Cortex of kidney (tissue), 1 donor: ENCODE data around the gene ABHD17A.

ENCODE experiments used
- DNase-seq: peaks from one replicate; lab custom pipeline; 2025; lab: John Stamatoyannopoulos, UW

ABHD17A gene

GRCh38 chr19:1853295-1854038, 31.8 kb downstream of the ABHD17A start:
- no peak for DNase-seq

- no peak for DNase-seq
These were observed 32.6 kb downstream of the ABHD17A start for GRCh38 chr19:1852581-1853128.

- DNase-seq = no peak
These were observed 33.4 kb downstream of the ABHD17A start for GRCh38 chr19:1851654-1852580.

- no peak for DNase-seq
These were observed 34.3 kb downstream of the ABHD17A start for GRCh38 chr19:1850809-1851653.

- DNase-seq = no peak
These were observed 35.4 kb downstream of the ABHD17A start for GRCh38 chr19:1849886-1850398.

GRCh38 chr19:1849132-1849474, 36.2 kb downstream of the ABHD17A start:
- DNase-seq = no peak

GRCh38 chr19:1848399-1849131, 36.7 kb downstream of the ABHD17A start, which contains the start of gene REXO1:
Gene REXO1, minus strand, starts transcription at chr19:1848483. Its CDS starts 125 bp downstream, at chr19:1848358.
- DNase-seq = no peak

GRCh38 chr19:1847684-1848398, 37.5 kb downstream of the ABHD17A start:
- DNase-seq = no peak

- no peak for DNase-seq
These were observed 38.0 kb downstream of the ABHD17A start for GRCh38 chr19:1847348-1847683.

GRCh38 chr19:1846517-1847204, 38.6 kb downstream of the ABHD17A start:
- no peak for DNase-seq

- no peak for DNase-seq
These were observed 39.7 kb downstream of the ABHD17A start for GRCh38 chr19:1845642-1846041.

GRCh38 chr19:1845125-1845515, 40.2 kb downstream of the ABHD17A start:
- DNase-seq = no peak

GRCh38 chr19:1844513-1845124, 40.7 kb downstream of the ABHD17A start:
- DNase-seq = no peak

- DNase-seq = no peak
These were observed 41.5 kb downstream of the ABHD17A start for GRCh38 chr19:1843646-1844394.

- no peak for DNase-seq
These were observed 42.2 kb downstream of the ABHD17A start for GRCh38 chr19:1843116-1843515.

GRCh38 chr19:1841209-1841924, 43.9 kb downstream of the ABHD17A start:
- DNase-seq = no peak

GRCh38 chr19:1840541-1841115, 44.7 kb downstream of the ABHD17A start:
- DNase-seq = no peak
